ENCODE results near the gene TUBGCP6. TPM values are rescaled to one million over a fixed set of nuclear protein-coding genes. Genes with fewer than 3 reads are reported as not detected.

TUBGCP6 gene
- total RNA-seq, 1 experiment from 2014 or later = 38.6 TPM

GRCh38 chr22:50277761-50278160 is 32.9 kb upstream of the TUBGCP6 start:
- Histone ChIP-seq H4K20me1 (ENCODE audit: insufficient read depth) (no peaks in the 10 kb centered on the region), H3K4me2 (ENCODE audit: low read length) (no peak overlapping the region), H3K9ac (ENCODE audit: low read length) (no peak overlapping the region), H3K27ac (ENCODE audit: low read depth, low read length) (no peak overlapping the region; the same call in 1 of the 2 replicates), H3K36me3 (ENCODE audit: control insufficient read depth in 1 of 2, insufficient read depth in 2 of 2, low read length in 2 of 2) (peaks cover 29 to 73% of the 10 kb centered on the region in 2 experiments), H3K9me3 (ENCODE audit: control insufficient read depth in 1 of 2, insufficient read depth in 1 of 2, low read depth in 1 of 2, low read length in 2 of 2) (peaks cover 4 to 11% of the 10 kb centered on the region in 2 experiments; a peak in 2 of 4 replicates), H3K9me2 (ENCODE audit: insufficient read depth) (no peaks in the 10 kb centered on the region), H3K4me3 (replicated peaks in 1 of 2; ENCODE audit: low read depth in 1 of 2, low read length in 2 of 2) (no peak overlapping the region), H3K79me2 (ENCODE audit: insufficient read depth, low read length) (peaks cover 14% of the 10 kb centered on the region; the same call in 1 of the 2 replicates), H3K27me3 (ENCODE audit: insufficient read depth, low read length) (no peaks in the 10 kb centered on the region), H3K4me1 (ENCODE audit: control insufficient read depth in 1 of 2, insufficient read depth in 2 of 2, low read length in 2 of 2) (peaks cover 12 to 33% of the 10 kb centered on the region in 2 experiments), H2AFZ (ENCODE audit: low read depth, low read length, poor library complexity, severe bottlenecking) (no peak overlapping the region)
- ChIA-PET POLR2A (no interaction called here), CTCF (no interaction called here), RAD21 (ENCODE audit: low non-redundant PET in 1 of 2, low total read pairs in 2 of 2, uncharacterized antibody in 2 of 2, unreplicated experiment in 2 of 2) (no interaction called here)
- BruUV-seq (replicated peaks) = no TSS peak
- DNase-seq (ENCODE audit: low read depth, low spot score) (no peak), ATAC-seq (no peak)
- TF ChIP-seq MAX (IDR thresholded peaks at IDR 0.05) = no peak
- TF ChIP-seq CBX3 (IDR thresholded peaks at IDR 0.05; ENCODE audit: low read depth) = no peak
- intact Hi-C loops (cut with micrococcal nuclease) = no loop called here

- no peaks in the 10 kb centered on the region for H3K27me3 ChIP-seq (ENCODE audit: insufficient read depth, low read length)
Measured at GRCh38 chr22:50276143-50276542, 31.3 kb upstream of the TUBGCP6 start.

More at GRCh38 chr22:50276143-50276542, 31.3 kb upstream of the TUBGCP6 start:
- ATAC-seq (peak; percentile 38), DNase-seq (ENCODE audit: low read depth, low spot score) (no peak)
- ChIA-PET CTCF (interaction anchor here (1.1 to 1.5 kb wide), 4 partner anchors 18 to 222 kb away, joined by 3 read pairs; no protein-coding TSS in a partner anchor), RAD21 (ENCODE audit: low non-redundant PET in 1 of 2, low total read pairs in 2 of 2, uncharacterized antibody in 2 of 2, unreplicated experiment in 2 of 2) (interaction anchor here in 1 of 2 experiments (0.6 kb wide), 1 partner anchor 25 kb away, joined by 3 read pairs; no protein-coding TSS in a partner anchor), POLR2A (no interaction called here)
- Histone ChIP-seq H3K4me3 (replicated peaks in 1 of 2; ENCODE audit: low read depth in 1 of 2, low read length in 2 of 2) (no peak overlapping the region), H3K9me3 (ENCODE audit: control insufficient read depth in 1 of 2, insufficient read depth in 1 of 2, low read depth in 1 of 2, low read length in 2 of 2) (peaks cover 4 to 11% of the 10 kb centered on the region in 2 experiments; a peak in 2 of 4 replicates), H3K4me2 (ENCODE audit: low read length) (no peak overlapping the region), H3K9me2 (ENCODE audit: insufficient read depth) (no peaks in the 10 kb centered on the region), H3K36me3 (ENCODE audit: control insufficient read depth in 1 of 2, insufficient read depth in 2 of 2, low read length in 2 of 2) (peaks cover 22 to 61% of the 10 kb centered on the region in 2 experiments), H3K27ac (ENCODE audit: low read depth, low read length) (peak overlapping the region; percentile 22; the same call in 1 of the 2 replicates), H4K20me1 (ENCODE audit: insufficient read depth) (no peaks in the 10 kb centered on the region), H3K79me2 (ENCODE audit: insufficient read depth, low read length) (peaks cover 4% of the 10 kb centered on the region; the same call in 1 of the 2 replicates), H3K4me1 (ENCODE audit: control insufficient read depth in 1 of 2, insufficient read depth in 2 of 2, low read length in 2 of 2) (peaks cover 7 to 31% of the 10 kb centered on the region in 2 experiments), H3K9ac (ENCODE audit: low read length) (no peak overlapping the region), H2AFZ (ENCODE audit: low read depth, low read length, poor library complexity, severe bottlenecking) (no peak overlapping the region)
- intact Hi-C loops (cut with micrococcal nuclease) = no loop called here
- BruUV-seq (replicated peaks) = no TSS peak
- TF ChIP-seq EZH2 (IDR thresholded peaks at IDR 0.05) (no peak), CTCF (IDR thresholded peaks at IDR 0.05 in 2 of 3, conservative IDR thresholded peaks at IDR 0.05 in 1 of 3; ENCODE audit: borderline replicate concordance in 1 of 3, insufficient read depth in 1 of 3, low read depth in 2 of 3, low read length in 2 of 3) (peak in 2 of 3 experiments; percentile 63 to 98), RAD21 (IDR thresholded peaks at IDR 0.05; ENCODE audit: low read depth) (peak; percentile 35)

Measured in HCT116 (cell line).